Lower leg skin (tissue), 4 donors: ENCODE data around the gene GSTT2. TPM values are rescaled to one million over a fixed set of nuclear protein-coding genes. Genes with fewer than 3 reads are reported as not detected.

Experiments used
- DNase-seq, 2 donors: peaks; one replicate each; pipeline ENCODE4 v3.0.0-alpha.2; 2019; ENCODE audit warnings: low spot score in 2 of 2
- H3K4me3 ChIP-seq: fragments of 200-600 bp; sonication (generic); 2 replicates; pipeline ENCODE4 v1.5.1; 2017; ENCODE audit warnings: mild to moderate bottlenecking, low read depth; ENCODE audit not compliant: poor library complexity, severe bottlenecking
- POLR2A ChIP-seq, 2 donors: fragments of 450-650 bp; IDR thresholded peaks; one replicate each; pipeline ENCODE4 v1.6.1; 2016 to 2017; ENCODE audit warnings: antibody characterized with exemption in 2 of 2, mild to moderate bottlenecking in 1 of 2, moderate library complexity in 1 of 2
- WGBS, 2 donors: methylation state at CpG; one replicate each; pipeline ENCODE4 v1.1.5; 2018; 5-methylcytosine and 5-hydroxymethylcytosine counted together
- intact Hi-C: fragments of 100-400 bp; cut with DNase I; formaldehyde crosslinking; loops from one replicate; pipeline ENCODE4 v1.15.0; 2023; ENCODE audit warnings: low total_unique reads
- total RNA-seq, 4 donors: library from RNA; depleted of rRNA; stranded (reverse); fragments of >200 nt; gene quantifications; one replicate each; pipeline ENCODE4 v1.1.0, GENCODE V29; 2016
- TF ChIP-seq, protein P1 (sequence below), 3 donors: fragments of 450-650 bp; IDR thresholded peaks; one replicate each; pipeline ENCODE4 v1.5.1; 2016; ENCODE audit warnings: antibody characterized with exemption in 3 of 3, mild to moderate bottlenecking in 3 of 3, moderate library complexity in 2 of 3

GSTT2 gene
- total RNA-seq, 4 donors from 2014 or later: 0.88 to 1.4 TPM; not detected in 2

GRCh38 chr22:24006914-24007214 lies 26.9 kb downstream of the GSTT2 start:
- no peak for DNase-seq
- TF ChIP-seq POLR2A (IDR thresholded peaks at IDR 0.05): no peak
- TF ChIP-seq, protein P1, sequence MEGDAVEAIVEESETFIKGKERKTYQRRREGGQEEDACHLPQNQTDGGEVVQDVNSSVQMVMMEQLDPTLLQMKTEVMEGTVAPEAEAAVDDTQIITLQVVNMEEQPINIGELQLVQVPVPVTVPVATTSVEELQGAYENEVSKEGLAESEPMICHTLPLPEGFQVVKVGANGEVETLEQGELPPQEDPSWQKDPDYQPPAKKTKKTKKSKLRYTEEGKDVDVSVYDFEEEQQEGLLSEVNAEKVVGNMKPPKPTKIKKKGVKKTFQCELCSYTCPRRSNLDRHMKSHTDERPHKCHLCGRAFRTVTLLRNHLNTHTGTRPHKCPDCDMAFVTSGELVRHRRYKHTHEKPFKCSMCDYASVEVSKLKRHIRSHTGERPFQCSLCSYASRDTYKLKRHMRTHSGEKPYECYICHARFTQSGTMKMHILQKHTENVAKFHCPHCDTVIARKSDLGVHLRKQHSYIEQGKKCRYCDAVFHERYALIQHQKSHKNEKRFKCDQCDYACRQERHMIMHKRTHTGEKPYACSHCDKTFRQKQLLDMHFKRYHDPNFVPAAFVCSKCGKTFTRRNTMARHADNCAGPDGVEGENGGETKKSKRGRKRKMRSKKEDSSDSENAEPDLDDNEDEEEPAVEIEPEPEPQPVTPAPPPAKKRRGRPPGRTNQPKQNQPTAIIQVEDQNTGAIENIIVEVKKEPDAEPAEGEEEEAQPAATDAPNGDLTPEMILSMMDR (IDR thresholded peaks at IDR 0.05): no peak
- H3K4me3 ChIP-seq: no peak overlapping the region
- intact Hi-C loops: no loop called here
- 93% methylated on average over 6 of the region's 6 CpGs for WGBS, 2 donors

GRCh38 chr22:24007253-24008021 lies 27.5 kb downstream of the GSTT2 start:
- TF ChIP-seq, protein P1 (IDR thresholded peaks at IDR 0.05): no peak
- no peak for TF ChIP-seq POLR2A (IDR thresholded peaks at IDR 0.05)
- no peak for DNase-seq
- no peak overlapping the region for H3K4me3 ChIP-seq
- 70 to 81% methylated on average over 8 of the region's 8 CpGs for WGBS, 2 donors
- intact Hi-C loops: no loop called here

DNA sequence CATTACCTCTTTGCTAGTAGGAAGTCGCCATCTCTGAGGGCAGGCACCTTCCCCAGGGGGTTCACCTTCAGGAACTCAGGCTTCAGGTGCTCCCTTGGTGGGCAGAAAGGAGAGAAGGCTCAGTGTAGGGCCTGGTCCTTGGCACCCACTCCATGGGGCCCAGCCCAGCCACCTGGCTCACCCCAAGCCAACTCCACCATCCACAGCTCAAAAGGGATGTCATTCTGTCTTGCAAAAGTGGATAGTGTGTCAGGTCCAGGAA lies 28.0 kb downstream of the GSTT2 start:
- no peak for DNase-seq
- WGBS, 2 donors: 90 to 92% methylated on average over 1 of the region's 1 CpG
- TF ChIP-seq POLR2A (IDR thresholded peaks at IDR 0.05): no peak
- TF ChIP-seq, protein P1 (IDR thresholded peaks at IDR 0.05): no peak
- intact Hi-C loops: no loop called here
- H3K4me3 ChIP-seq: no peak overlapping the region

DNA sequence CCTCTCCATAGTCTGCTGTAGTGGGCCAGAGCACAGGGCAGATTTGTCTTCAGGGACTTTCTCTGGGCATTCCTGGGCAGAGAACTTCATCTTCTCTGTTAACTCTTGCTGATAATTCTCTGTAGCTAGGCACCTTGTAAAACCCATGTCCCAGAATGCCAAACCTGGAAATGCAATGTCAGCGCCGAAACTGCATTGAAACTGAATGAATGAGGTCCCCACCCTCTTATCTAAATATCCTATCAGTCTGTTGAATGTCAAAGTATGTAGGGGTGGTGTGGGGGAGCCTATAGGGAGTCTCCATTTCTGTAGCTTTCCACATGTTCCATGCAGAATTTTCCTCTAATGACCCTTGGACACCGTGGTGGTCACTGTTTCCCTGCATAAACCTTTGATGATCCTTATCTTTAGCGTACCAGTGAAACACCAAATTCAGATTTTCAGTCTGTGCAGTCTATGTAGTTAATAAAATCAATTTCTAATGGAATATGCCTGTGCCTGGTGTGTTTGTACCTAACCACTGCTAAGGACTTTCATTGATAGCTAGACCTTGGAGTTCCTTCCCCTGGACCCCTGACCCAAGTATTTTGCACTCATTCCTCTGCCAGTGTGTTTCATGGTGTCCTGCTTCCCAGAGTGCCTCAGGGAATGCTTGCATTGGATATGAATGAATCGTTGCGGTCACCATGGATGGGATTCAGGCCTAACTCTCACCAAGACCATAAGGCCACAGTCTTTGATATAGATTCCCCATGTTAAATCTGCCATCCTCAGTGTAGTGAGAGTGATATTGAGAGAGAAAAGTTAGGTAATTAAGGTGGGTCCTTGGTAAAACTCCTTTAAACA lies 28.7 kb downstream of the GSTT2 start:
- DNase-seq: no peak
- no peak for TF ChIP-seq POLR2A (IDR thresholded peaks at IDR 0.05)
- TF ChIP-seq, protein P1 (IDR thresholded peaks at IDR 0.05): no peak

GRCh38 chr22:24009227-24010017 lies 29.5 kb downstream of the GSTT2 start:
- WGBS, 2 donors: 90 to 92% methylated on average over 7 of the region's 7 CpGs
- DNase-seq: no peak
- H3K4me3 ChIP-seq: no peak overlapping the region
- intact Hi-C loops: no loop called here
- TF ChIP-seq POLR2A (IDR thresholded peaks at IDR 0.05): no peak
- TF ChIP-seq, protein P1 (IDR thresholded peaks at IDR 0.05): no peak

More for the DNA sequence above, 28.7 kb downstream of the GSTT2 start:
- 84 to 87% methylated on average over 6 of the region's 6 CpGs for WGBS, 2 donors
- H3K4me3 ChIP-seq: no peak overlapping the region
- intact Hi-C loops: no loop called here
